Measurements from ENCODE around the gene FUOM. TPM values are rescaled to one million over a fixed set of nuclear protein-coding genes. Genes with fewer than 3 reads are reported as not detected.

The FUOM gene
- total RNA-seq, 1 experiment from 2014 or later: 41.8 TPM

DNA sequence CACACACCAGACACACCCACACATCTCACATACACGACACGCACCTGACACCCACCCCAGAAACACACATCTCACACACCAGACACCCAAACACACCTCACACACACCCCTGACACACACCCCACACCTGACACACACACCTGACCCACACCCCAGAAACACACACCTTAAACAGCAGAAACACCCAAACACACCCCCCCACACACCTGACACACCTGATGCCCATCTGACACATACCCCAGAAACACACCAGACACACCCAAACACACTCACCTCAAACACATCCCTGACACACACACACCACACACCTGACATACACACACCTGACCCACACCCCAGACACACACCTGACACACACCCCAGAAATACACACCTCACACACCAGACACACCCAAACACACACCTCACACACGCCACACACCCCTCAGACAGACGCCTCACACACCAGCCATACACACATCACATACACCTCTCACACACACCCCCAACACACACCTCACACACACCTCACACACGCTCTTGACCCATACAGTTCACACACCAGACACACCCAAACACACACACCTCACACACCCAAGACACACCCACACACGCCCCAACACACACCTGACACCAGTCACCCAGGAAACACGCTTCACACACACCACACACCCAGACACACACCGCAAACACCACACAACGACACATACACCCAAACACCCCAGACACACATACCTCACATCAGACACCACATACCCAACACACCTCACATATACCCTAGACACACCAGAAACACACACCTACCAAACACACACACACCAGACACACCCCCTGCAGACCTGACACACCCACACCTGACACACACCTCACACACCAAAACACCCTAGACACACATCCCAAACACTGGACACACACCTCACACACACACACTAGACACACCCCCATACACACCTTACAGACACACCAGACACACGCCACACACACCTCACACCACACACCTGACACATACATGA lies 19.4 kb downstream of the FUOM start:
- Histone ChIP-seq H2AFZ (ENCODE audit: low read length) (no peak overlapping the region), H2BK5ac (ENCODE audit: insufficient read length, low read length) (no peak overlapping the region), H2BK12ac (ENCODE audit: insufficient read length, low read depth, low read length) (no peak overlapping the region), H3K23ac (ENCODE audit: insufficient read length, low read depth, low read length) (no peak overlapping the region), H4K20me1 (ENCODE audit: control insufficient read depth, insufficient read depth, insufficient read length) (no peaks in the 10 kb centered on the region), H4K5ac (ENCODE audit: insufficient read length, low read depth, low read length) (no peak overlapping the region), H3K9me3 (ENCODE audit: control insufficient read depth, low read depth, low read length) (no peaks in the 10 kb centered on the region), H3K79me1 (ENCODE audit: insufficient read depth, low read depth, low read length, poor library complexity, severe bottlenecking) (no peaks in the 10 kb centered on the region), H3K4me2 (ENCODE audit: insufficient read depth, insufficient read length, low read length) (no peak overlapping the region), H3K27ac (ENCODE audit: insufficient read length, low read depth, low read length) (no peak overlapping the region), H3K56ac (ENCODE audit: insufficient read length, low read depth, low read length) (no peak overlapping the region), H3K18ac (ENCODE audit: insufficient read length, low read depth, low read length) (no peak overlapping the region), H3T11ph (ENCODE audit: low read length) (no peak overlapping the region), H3K23me2 (ENCODE audit: insufficient read length, low read depth, low read length, poor library complexity, severe bottlenecking) (peaks cover 9% of the 10 kb centered on the region), H3K9ac (ENCODE audit: extremely low read depth, insufficient read length, low read length) (no peak overlapping the region), H3K4me1 (ENCODE audit: insufficient read depth, low read length) (no peaks in the 10 kb centered on the region; the same call in 1 of the 2 replicates), H3K4ac (ENCODE audit: low read depth, low read length) (no peak overlapping the region), H3K27me3 (ENCODE audit: insufficient read depth, low read length) (peaks cover 33% of the 10 kb centered on the region), H2BK15ac (ENCODE audit: low read depth, low read length) (no peak overlapping the region), H4K91ac (ENCODE audit: insufficient read length, low read depth, low read length) (no peak overlapping the region), H2BK120ac (ENCODE audit: low read depth, low read length, poor library complexity, severe bottlenecking) (no peak overlapping the region), H2BK20ac (ENCODE audit: low read depth, low read length, poor library complexity, severe bottlenecking) (no peak overlapping the region), H4K8ac (replicated peaks; ENCODE audit: insufficient read length, low read depth, low read length) (no peak overlapping the region), H2AK5ac (ENCODE audit: insufficient read length, low read length) (no peak overlapping the region), H3K14ac (ENCODE audit: insufficient read depth, low read length) (no peak overlapping the region), H3K79me2 (ENCODE audit: insufficient read depth, low read length) (no peaks in the 10 kb centered on the region)
- Mint-ChIP-seq H3K9me3 (peaks cover 4 to 5% of the 10 kb centered on the region in 2 experiments; a peak in 3 of 5 replicates), H3K27ac (no peak overlapping the region), H3K4me1 (peaks cover 5 to 7% of the 10 kb centered on the region in 2 experiments), H3K4me3 (no peak overlapping the region), H3K36me3 (ENCODE audit: insufficient read depth in 1 of 3, low read depth in 3 of 3) (no peaks in the 10 kb centered on the region; a peak in 1 of 7 replicates), H3K27me3 (ENCODE audit: low read depth) (peaks cover 24% of the 10 kb centered on the region)
- TF ChIP-seq, protein P1, sequence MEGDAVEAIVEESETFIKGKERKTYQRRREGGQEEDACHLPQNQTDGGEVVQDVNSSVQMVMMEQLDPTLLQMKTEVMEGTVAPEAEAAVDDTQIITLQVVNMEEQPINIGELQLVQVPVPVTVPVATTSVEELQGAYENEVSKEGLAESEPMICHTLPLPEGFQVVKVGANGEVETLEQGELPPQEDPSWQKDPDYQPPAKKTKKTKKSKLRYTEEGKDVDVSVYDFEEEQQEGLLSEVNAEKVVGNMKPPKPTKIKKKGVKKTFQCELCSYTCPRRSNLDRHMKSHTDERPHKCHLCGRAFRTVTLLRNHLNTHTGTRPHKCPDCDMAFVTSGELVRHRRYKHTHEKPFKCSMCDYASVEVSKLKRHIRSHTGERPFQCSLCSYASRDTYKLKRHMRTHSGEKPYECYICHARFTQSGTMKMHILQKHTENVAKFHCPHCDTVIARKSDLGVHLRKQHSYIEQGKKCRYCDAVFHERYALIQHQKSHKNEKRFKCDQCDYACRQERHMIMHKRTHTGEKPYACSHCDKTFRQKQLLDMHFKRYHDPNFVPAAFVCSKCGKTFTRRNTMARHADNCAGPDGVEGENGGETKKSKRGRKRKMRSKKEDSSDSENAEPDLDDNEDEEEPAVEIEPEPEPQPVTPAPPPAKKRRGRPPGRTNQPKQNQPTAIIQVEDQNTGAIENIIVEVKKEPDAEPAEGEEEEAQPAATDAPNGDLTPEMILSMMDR (conservative IDR thresholded peaks at IDR 0.05): no peak
- no peak for DNase-seq
- 100% methylated on average over 2 of the region's 10 CpGs for WGBS (ENCODE audit: extremely low coverage, insufficient read length, low lambda C conversion rate)
